Effector memory CD4-positive, alpha-beta T cell (primary cell): ENCODE measurements around the gene RAD51B.

ENCODE experiments used
- DNase-seq, 3 donors: peaks; one replicate each; pipeline ENCODE4 v3.0.0-alpha.2; 2020
- H3K27ac ChIP-seq: 2 replicates; pipeline ENCODE4 v1.7.0; 2013; ENCODE audit warnings: mild to moderate bottlenecking, low read length, moderate library complexity; ENCODE audit not compliant: insufficient read depth, poor library complexity, severe bottlenecking
- H3K27me3 ChIP-seq: replicated peaks from 2 replicates; pipeline ENCODE4 v1.7.0; 2013; ENCODE audit warnings: mild to moderate bottlenecking, low read length; ENCODE audit not compliant: insufficient read depth, control insufficient read depth, poor library complexity, severe bottlenecking
- H3K36me3 ChIP-seq: 2 replicates; pipeline ENCODE4 v1.7.0; 2013; ENCODE audit warnings: mild to moderate bottlenecking, low read length, moderate library complexity; ENCODE audit not compliant: control insufficient read depth, insufficient read depth
- H3K4me1 ChIP-seq: 2 replicates; pipeline ENCODE4 v1.7.0; 2013; ENCODE audit warnings: low read length, mild to moderate bottlenecking; ENCODE audit not compliant: control insufficient read depth, insufficient read depth, poor library complexity, severe bottlenecking
- H3K4me3 ChIP-seq: 2 replicates; pipeline ENCODE4 v1.7.0; 2013; ENCODE audit warnings: low read length, low read depth, mild to moderate bottlenecking; ENCODE audit not compliant: insufficient read depth, poor library complexity, severe bottlenecking
- H3K9me3 ChIP-seq: 2 replicates; pipeline ENCODE4 v1.7.0; 2013; ENCODE audit warnings: mild to moderate bottlenecking, low read length, moderate library complexity; ENCODE audit not compliant: control insufficient read depth

The RAD51B gene

GRCh38 chr14:68474741-68475140, 655.2 kb downstream of the RAD51B start:
- H3K4me1 ChIP-seq, result no peaks in the 10 kb centered on the region

GRCh38 chr14:68475802-68476201, 656.2 kb downstream of the RAD51B start:
- Histone ChIP-seq H3K4me3 (no peak overlapping the region), H3K4me1 (no peaks in the 10 kb centered on the region), H3K27me3 (no peaks in the 10 kb centered on the region), H3K9me3 (no peaks in the 10 kb centered on the region), H3K36me3 (no peaks in the 10 kb centered on the region), H3K27ac (no peak overlapping the region)
- DNase-seq, result no peak

More at GRCh38 chr14:68474741-68475140, 655.2 kb downstream of the RAD51B start:
- DNase-seq, result no peak
- Histone ChIP-seq H3K27ac (no peak overlapping the region), H3K4me3 (no peak overlapping the region), H3K36me3 (no peaks in the 10 kb centered on the region), H3K27me3 (no peaks in the 10 kb centered on the region), H3K9me3 (no peaks in the 10 kb centered on the region)

- Histone ChIP-seq H3K9me3 (no peaks in the 10 kb centered on the region), H3K36me3 (no peaks in the 10 kb centered on the region), H3K27me3 (no peaks in the 10 kb centered on the region), H3K27ac (no peak overlapping the region), H3K4me1 (no peaks in the 10 kb centered on the region), H3K4me3 (no peak overlapping the region)
- no peak for DNase-seq
These were observed 656.9 kb downstream of the RAD51B start for GRCh38 chr14:68476212-68477109.

GRCh38 chr14:68477110-68477455, 657.5 kb downstream of the RAD51B start:
- Histone ChIP-seq H3K27ac (no peak overlapping the region), H3K4me3 (no peak overlapping the region), H3K9me3 (no peaks in the 10 kb centered on the region), H3K36me3 (no peaks in the 10 kb centered on the region), H3K27me3 (no peaks in the 10 kb centered on the region), H3K4me1 (no peaks in the 10 kb centered on the region)
- DNase-seq, result no peak

- Histone ChIP-seq H3K27ac (no peak overlapping the region), H3K4me1 (no peaks in the 10 kb centered on the region), H3K4me3 (no peak overlapping the region), H3K36me3 (no peaks in the 10 kb centered on the region), H3K27me3 (no peaks in the 10 kb centered on the region), H3K9me3 (no peaks in the 10 kb centered on the region)
- DNase-seq, result no peak
These were observed 658.0 kb downstream of the RAD51B start for GRCh38 chr14:68477461-68478085.

GRCh38 chr14:68479247-68479646, 659.7 kb downstream of the RAD51B start:
- Histone ChIP-seq H3K27me3 (no peaks in the 10 kb centered on the region), H3K4me1 (peaks cover 15% of the 10 kb centered on the region), H3K9me3 (no peaks in the 10 kb centered on the region), H3K4me3 (no peak overlapping the region), H3K27ac (no peak overlapping the region), H3K36me3 (no peaks in the 10 kb centered on the region)
- no peak for DNase-seq

- Histone ChIP-seq H3K4me3 (no peak overlapping the region), H3K27ac (no peak overlapping the region), H3K27me3 (no peaks in the 10 kb centered on the region), H3K4me1 (peaks cover 22% of the 10 kb centered on the region), H3K9me3 (no peaks in the 10 kb centered on the region), H3K36me3 (no peaks in the 10 kb centered on the region)
- no peak for DNase-seq
These were observed 662.4 kb downstream of the RAD51B start for GRCh38 chr14:68482018-68482417.

- Histone ChIP-seq H3K27ac (no peak overlapping the region), H3K4me3 (no peak overlapping the region)
- no peak for DNase-seq
These were observed 663.3 kb downstream of the RAD51B start for GRCh38 chr14:68482772-68483395.

GRCh38 chr14:68486033-68486732, 666.6 kb downstream of the RAD51B start:
- Histone ChIP-seq H3K27me3 (no peaks in the 10 kb centered on the region), H3K4me1 (peaks cover 22% of the 10 kb centered on the region), H3K36me3 (no peaks in the 10 kb centered on the region), H3K4me3 (no peak overlapping the region), H3K9me3 (no peaks in the 10 kb centered on the region), H3K27ac (no peak overlapping the region)
- no peak for DNase-seq

More at GRCh38 chr14:68482772-68483395, 663.3 kb downstream of the RAD51B start:
- H3K36me3 ChIP-seq, result no peaks in the 10 kb centered on the region
- no peaks in the 10 kb centered on the region for H3K27me3 ChIP-seq
- H3K4me1 ChIP-seq, result peaks cover 22% of the 10 kb centered on the region
- H3K9me3 ChIP-seq, result no peaks in the 10 kb centered on the region
